GM23338 (cell line): ENCODE measurements around the gene UBAC2. TPM values are rescaled to one million over a fixed set of nuclear protein-coding genes. Genes with fewer than 3 reads are reported as not detected.
A peak's percentile ranks its signal among the peaks of the same experiment; 100 is the strongest.

Experiments
- ATAC-seq: fragments of 200-7000 bp; cut with Tn5 transposase; 3 replicates; pipeline ENCODE4 v1.9.1; 2020
- DNase-seq: peaks from one replicate; pipeline ENCODE4 v3.0.0-alpha.2; 2015; ENCODE audit warnings: low spot score
- H2AFZ ChIP-seq: fragments of 200-600 bp; sonication (generic); 2 replicates; pipeline ENCODE4 v1.8.0; 2016; ENCODE audit warnings: antibody characterized with exemption, mild to moderate bottlenecking, moderate library complexity
- H3F3A ChIP-seq: fragments of 200-600 bp; sonication (generic); replicated peaks from 2 replicates; pipeline ENCODE4 v1.8.0; 2017; ENCODE audit warnings: antibody characterized with exemption, mixed run types, low read depth
- H3K27ac ChIP-seq: fragments of 200-600 bp; sonication (generic); 2 replicates; pipeline ENCODE4 v1.6.1; 2016; ENCODE audit warnings: low read depth
- H3K27me3 ChIP-seq: fragments of 200-600 bp; sonication (generic); 2 replicates; pipeline ENCODE4 v1.8.0; 2016; ENCODE audit warnings: mild to moderate bottlenecking, mixed run types, moderate library complexity; ENCODE audit not compliant: insufficient read depth
- H3K36me3 ChIP-seq: fragments of 200-600 bp; sonication (generic); 2 replicates; pipeline ENCODE4 v1.8.0; 2016; ENCODE audit warnings: mild to moderate bottlenecking; ENCODE audit not compliant: insufficient read depth
- H3K4me1 ChIP-seq: fragments of 200-600 bp; sonication (generic); 2 replicates; pipeline ENCODE4 v1.8.0; 2016; ENCODE audit warnings: mild to moderate bottlenecking, moderate library complexity; ENCODE audit not compliant: insufficient read depth
- H3K4me2 ChIP-seq: fragments of 200-600 bp; sonication (generic); 2 replicates; pipeline ENCODE4 v1.7.1; 2017; ENCODE audit warnings: mixed run types
- H3K4me3 ChIP-seq: fragments of 200-600 bp; sonication (generic); 2 replicates; pipeline ENCODE4 v1.6.1; 2016; ENCODE audit warnings: mixed run types
- H3K79me2 ChIP-seq: fragments of 200-600 bp; sonication (generic); replicated peaks from 2 replicates; pipeline ENCODE4 v1.8.0; 2017; ENCODE audit warnings: mild to moderate bottlenecking; ENCODE audit not compliant: insufficient read depth
- H3K9me2 ChIP-seq: fragments of 200-600 bp; sonication (generic); 2 replicates; pipeline ENCODE4 v1.8.0; 2017; ENCODE audit not compliant: insufficient read depth
- H4K20me1 ChIP-seq: fragments of 200-600 bp; sonication (generic); replicated peaks from 2 replicates; pipeline ENCODE4 v1.8.0; 2017; ENCODE audit warnings: mild to moderate bottlenecking; ENCODE audit not compliant: insufficient read depth
- H3K27ac Mint-ChIP-seq: 2 replicates; pipeline ENCODE4 v1.8.0; 2020; ENCODE audit warnings: inconsistent platforms, mild to moderate bottlenecking, moderate library complexity, mixed read lengths
- H3K27me3 Mint-ChIP-seq: 3 replicates; pipeline ENCODE4 v1.8.0; 2022; ENCODE audit warnings: low read depth, mild to moderate bottlenecking, moderate library complexity, mixed read lengths, inconsistent platforms; ENCODE audit not compliant: insufficient read depth, poor library complexity
- H3K36me3 Mint-ChIP-seq: 3 replicates; pipeline ENCODE4 v1.8.0; 2021; ENCODE audit warnings: low read depth, mild to moderate bottlenecking, inconsistent platforms, moderate library complexity, mixed read lengths
- H3K4me1 Mint-ChIP-seq: 3 replicates; pipeline ENCODE4 v1.8.0; 2020; ENCODE audit warnings: mild to moderate bottlenecking, inconsistent platforms, mixed read lengths
- H3K4me3 Mint-ChIP-seq: 3 replicates; pipeline ENCODE4 v1.8.0; 2021; ENCODE audit warnings: moderate library complexity, mild to moderate bottlenecking, inconsistent platforms, mixed read lengths
- H3K9me3 Mint-ChIP-seq: 3 replicates; pipeline ENCODE4 v1.8.0; 2020; ENCODE audit warnings: moderate library complexity, mild to moderate bottlenecking, inconsistent platforms, mixed read lengths
- CREB1 ChIP-seq: fragments of 250-450 bp; sonication (Bioruptor Pico); IDR thresholded peaks from 2 replicates; pipeline ENCODE4 v1.5.0; 2020; ENCODE audit warnings: low read depth, mild to moderate bottlenecking, moderate library complexity
- EZH2 ChIP-seq: fragments of 200-600 bp; sonication (generic); IDR thresholded peaks from one replicate; pipeline ENCODE4 v1.8.0; 2017; ENCODE audit warnings: antibody characterized with exemption, mild to moderate bottlenecking, low read depth; ENCODE audit not compliant: unreplicated experiment
- EZH2phosphoT487 ChIP-seq: fragments of 200-600 bp; sonication (generic); IDR thresholded peaks from one replicate; pipeline ENCODE4 v1.8.1; 2018; ENCODE audit warnings: antibody characterized with exemption; ENCODE audit not compliant: unreplicated experiment
- JUNB ChIP-seq: IDR thresholded peaks from one replicate; pipeline ENCODE4 v1.6.1; 2016; ENCODE audit warnings: antibody characterized with exemption; ENCODE audit not compliant: unreplicated experiment
- NANOG ChIP-seq: IDR thresholded peaks from 2 replicates; pipeline ENCODE4 v1.6.1; 2016; ENCODE audit warnings: antibody characterized with exemption, borderline replicate concordance
- POLR2AphosphoS5 ChIP-seq: IDR thresholded peaks from 2 replicates; pipeline ENCODE4 v1.6.1; 2016; ENCODE audit warnings: antibody characterized with exemption, low read depth
- STAT1 ChIP-seq: IDR thresholded peaks from one replicate; pipeline ENCODE4 v1.6.1; 2016; ENCODE audit warnings: antibody characterized with exemption; ENCODE audit not compliant: unreplicated experiment
- ZNF114 ChIP-seq: fragments of 250-450 bp; sonication (Bioruptor Pico); IDR thresholded peaks from 2 replicates; pipeline ENCODE4 v1.5.0; 2020; ENCODE audit warnings: mild to moderate bottlenecking, moderate library complexity
- polyA plus RNA-seq: library from polyadenylated mRNA; unstranded; fragments of >200 nt; fragmentation: Nextera tagmentation; extraction: Ambion mirVana; gene quantifications from 2 replicates; pipeline ENCODE4 v1.2.1, GENCODE V29; 2016
- total RNA-seq: library from RNA; depleted of rRNA; stranded (reverse); fragments of >200 nt; shearing (Covaris generic); gene quantifications from 2 replicates; pipeline ENCODE4 v1.2.3, GENCODE V29; 2014
- TF ChIP-seq, protein P1 (sequence below): IDR thresholded peaks from one replicate; pipeline ENCODE4 v1.6.1; 2018; ENCODE audit warnings: antibody characterized with exemption; ENCODE audit not compliant: unreplicated experiment
- TF ChIP-seq, protein P2 (sequence below), 2 experiments: fragments of 200-600 bp in 1 of 2; sonication (generic) in 1 of 2; conservative IDR thresholded peaks; 2 replicates each; pipeline versions ENCODE4 v1.5.1 to v1.6.1; 2016 to 2017; ENCODE audit warnings: antibody characterized with exemption in 2 of 2, low read depth in 2 of 2, mild to moderate bottlenecking in 2 of 2, moderate library complexity in 1 of 2
- TF ChIP-seq, protein P3 (sequence below): fragments of 250-450 bp; sonication (Bioruptor Pico); IDR thresholded peaks from 2 replicates; pipeline ENCODE4 v1.5.0; 2020; ENCODE audit warnings: mild to moderate bottlenecking, moderate library complexity

Gene UBAC2
- total and polyA plus RNA-seq, 2 experiments from 2014 or later: 37.9 to 76.9 TPM

DNA sequence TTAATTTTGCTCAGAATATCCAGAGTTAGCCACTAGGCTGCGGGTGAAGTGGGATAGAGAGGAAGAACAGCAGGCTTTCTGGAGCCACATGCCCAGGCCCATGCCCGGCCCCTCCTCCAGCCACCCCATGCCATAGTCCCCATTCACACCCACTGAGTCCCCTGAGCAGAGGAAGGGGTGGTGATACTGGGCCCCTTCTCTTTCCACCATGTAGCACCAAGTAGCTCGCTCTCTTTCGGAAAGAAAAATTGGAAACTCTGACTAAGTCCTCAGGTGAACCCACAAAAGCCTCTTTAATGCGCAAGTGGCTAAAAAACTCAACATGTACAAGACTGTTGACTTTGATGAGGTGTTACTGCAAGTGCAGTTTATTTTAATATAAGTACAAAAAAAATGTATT is 183.3 kb downstream of the UBAC2 start:
- Histone ChIP-seq H3K4me1 (peaks cover 7% of the 10 kb centered on the region), H3F3A (0 out of 2 replicates have a peak, but pooled peaks cover 5% of the 10 kb centered on the region), H3K4me3 (no peak overlapping the region), H3K36me3 (0 out of 2 replicates have a peak, but pooled peaks cover 3% of the 10 kb centered on the region), H3K4me2 (no peak overlapping the region), H3K79me2 (no peaks in the 10 kb centered on the region), H3K27me3 (no peaks in the 10 kb centered on the region), H3K9me2 (no peaks in the 10 kb centered on the region), H2AFZ (no peak overlapping the region), H4K20me1 (no peaks in the 10 kb centered on the region), H3K27ac (no peak overlapping the region)
- peaks cover 17% of the 10 kb centered on the region for H3K27me3 Mint-ChIP-seq
- DNase-seq: no peak
- peaks cover 44% of the 10 kb centered on the region for H3K4me1 Mint-ChIP-seq
- no peak overlapping the region for H3K4me3 Mint-ChIP-seq
- H3K9me3 Mint-ChIP-seq: no peaks in the 10 kb centered on the region; the same call in 2 of the 3 replicates
- peaks cover 12% of the 10 kb centered on the region for H3K36me3 Mint-ChIP-seq
- peak; percentile 8; the same call in 1 of the 3 replicates for ATAC-seq
- no peak for TF ChIP-seq CREB1 (CRISPR knock-in tag)
- no peak for TF ChIP-seq POLR2AphosphoS5
- TF ChIP-seq ZNF114 (CRISPR knock-in tag): no peak
- 0 out of 2 replicates have a peak overlapping the region, but pooled peaks have one; percentile 74 for H3K27ac Mint-ChIP-seq

DNA sequence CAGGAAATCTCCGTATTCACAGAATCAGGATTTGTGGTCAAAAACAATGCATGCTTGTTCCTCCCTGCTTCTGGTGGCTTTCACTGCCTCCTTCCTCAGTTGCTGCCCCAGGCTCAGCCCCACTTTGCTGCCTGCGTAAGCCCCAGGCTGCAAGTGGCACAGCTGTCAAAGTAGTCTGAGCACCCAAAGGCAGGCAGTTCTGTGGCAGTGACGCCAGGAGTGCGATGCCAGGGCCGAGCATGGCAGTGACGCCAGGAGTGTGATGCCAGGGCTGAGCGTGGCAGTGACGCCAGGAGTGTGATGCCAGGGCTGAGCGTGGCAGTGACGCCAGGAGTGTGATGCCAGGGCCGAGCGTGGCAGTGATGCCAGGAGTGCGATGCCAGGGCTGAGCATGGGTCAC is 183.8 kb downstream of the UBAC2 start:
- Mint-ChIP-seq H3K4me1 (peaks cover 39% of the 10 kb centered on the region), H3K27me3 (peaks cover 17% of the 10 kb centered on the region), H3K36me3 (peaks cover 12% of the 10 kb centered on the region), H3K27ac (no peak overlapping the region), H3K9me3 (no peaks in the 10 kb centered on the region; the same call in 2 of the 3 replicates), H3K4me3 (no peak overlapping the region)
- ATAC-seq (no peak), DNase-seq (no peak)
- Histone ChIP-seq H3K27ac (no peak overlapping the region), H3F3A (0 out of 2 replicates have a peak, but pooled peaks cover 5% of the 10 kb centered on the region), H3K27me3 (no peaks in the 10 kb centered on the region), H3K4me3 (no peak overlapping the region), H3K4me2 (no peak overlapping the region), H3K79me2 (no peaks in the 10 kb centered on the region), H4K20me1 (no peaks in the 10 kb centered on the region), H3K4me1 (peaks cover 3% of the 10 kb centered on the region), H3K9me2 (no peaks in the 10 kb centered on the region), H3K36me3 (0 out of 2 replicates have a peak, but pooled peaks cover 3% of the 10 kb centered on the region), H2AFZ (no peak overlapping the region)
- TF ChIP-seq EZH2phosphoT487 (no peak), EZH2 (no peak), CREB1 (CRISPR knock-in tag) (no peak), JUNB (no peak), NANOG (no peak), ZNF114 (CRISPR knock-in tag) (no peak), STAT1 (no peak)
- TF ChIP-seq, protein P1, sequence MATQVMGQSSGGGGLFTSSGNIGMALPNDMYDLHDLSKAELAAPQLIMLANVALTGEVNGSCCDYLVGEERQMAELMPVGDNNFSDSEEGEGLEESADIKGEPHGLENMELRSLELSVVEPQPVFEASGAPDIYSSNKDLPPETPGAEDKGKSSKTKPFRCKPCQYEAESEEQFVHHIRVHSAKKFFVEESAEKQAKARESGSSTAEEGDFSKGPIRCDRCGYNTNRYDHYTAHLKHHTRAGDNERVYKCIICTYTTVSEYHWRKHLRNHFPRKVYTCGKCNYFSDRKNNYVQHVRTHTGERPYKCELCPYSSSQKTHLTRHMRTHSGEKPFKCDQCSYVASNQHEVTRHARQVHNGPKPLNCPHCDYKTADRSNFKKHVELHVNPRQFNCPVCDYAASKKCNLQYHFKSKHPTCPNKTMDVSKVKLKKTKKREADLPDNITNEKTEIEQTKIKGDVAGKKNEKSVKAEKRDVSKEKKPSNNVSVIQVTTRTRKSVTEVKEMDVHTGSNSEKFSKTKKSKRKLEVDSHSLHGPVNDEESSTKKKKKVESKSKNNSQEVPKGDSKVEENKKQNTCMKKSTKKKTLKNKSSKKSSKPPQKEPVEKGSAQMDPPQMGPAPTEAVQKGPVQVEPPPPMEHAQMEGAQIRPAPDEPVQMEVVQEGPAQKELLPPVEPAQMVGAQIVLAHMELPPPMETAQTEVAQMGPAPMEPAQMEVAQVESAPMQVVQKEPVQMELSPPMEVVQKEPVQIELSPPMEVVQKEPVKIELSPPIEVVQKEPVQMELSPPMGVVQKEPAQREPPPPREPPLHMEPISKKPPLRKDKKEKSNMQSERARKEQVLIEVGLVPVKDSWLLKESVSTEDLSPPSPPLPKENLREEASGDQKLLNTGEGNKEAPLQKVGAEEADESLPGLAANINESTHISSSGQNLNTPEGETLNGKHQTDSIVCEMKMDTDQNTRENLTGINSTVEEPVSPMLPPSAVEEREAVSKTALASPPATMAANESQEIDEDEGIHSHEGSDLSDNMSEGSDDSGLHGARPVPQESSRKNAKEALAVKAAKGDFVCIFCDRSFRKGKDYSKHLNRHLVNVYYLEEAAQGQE: no peak
- TF ChIP-seq, protein P2, sequence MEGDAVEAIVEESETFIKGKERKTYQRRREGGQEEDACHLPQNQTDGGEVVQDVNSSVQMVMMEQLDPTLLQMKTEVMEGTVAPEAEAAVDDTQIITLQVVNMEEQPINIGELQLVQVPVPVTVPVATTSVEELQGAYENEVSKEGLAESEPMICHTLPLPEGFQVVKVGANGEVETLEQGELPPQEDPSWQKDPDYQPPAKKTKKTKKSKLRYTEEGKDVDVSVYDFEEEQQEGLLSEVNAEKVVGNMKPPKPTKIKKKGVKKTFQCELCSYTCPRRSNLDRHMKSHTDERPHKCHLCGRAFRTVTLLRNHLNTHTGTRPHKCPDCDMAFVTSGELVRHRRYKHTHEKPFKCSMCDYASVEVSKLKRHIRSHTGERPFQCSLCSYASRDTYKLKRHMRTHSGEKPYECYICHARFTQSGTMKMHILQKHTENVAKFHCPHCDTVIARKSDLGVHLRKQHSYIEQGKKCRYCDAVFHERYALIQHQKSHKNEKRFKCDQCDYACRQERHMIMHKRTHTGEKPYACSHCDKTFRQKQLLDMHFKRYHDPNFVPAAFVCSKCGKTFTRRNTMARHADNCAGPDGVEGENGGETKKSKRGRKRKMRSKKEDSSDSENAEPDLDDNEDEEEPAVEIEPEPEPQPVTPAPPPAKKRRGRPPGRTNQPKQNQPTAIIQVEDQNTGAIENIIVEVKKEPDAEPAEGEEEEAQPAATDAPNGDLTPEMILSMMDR (conservative IDR thresholded peaks at IDR 0.05; ENCODE audit: low read depth in 2 of 2): no peak
- TF ChIP-seq, protein P3, sequence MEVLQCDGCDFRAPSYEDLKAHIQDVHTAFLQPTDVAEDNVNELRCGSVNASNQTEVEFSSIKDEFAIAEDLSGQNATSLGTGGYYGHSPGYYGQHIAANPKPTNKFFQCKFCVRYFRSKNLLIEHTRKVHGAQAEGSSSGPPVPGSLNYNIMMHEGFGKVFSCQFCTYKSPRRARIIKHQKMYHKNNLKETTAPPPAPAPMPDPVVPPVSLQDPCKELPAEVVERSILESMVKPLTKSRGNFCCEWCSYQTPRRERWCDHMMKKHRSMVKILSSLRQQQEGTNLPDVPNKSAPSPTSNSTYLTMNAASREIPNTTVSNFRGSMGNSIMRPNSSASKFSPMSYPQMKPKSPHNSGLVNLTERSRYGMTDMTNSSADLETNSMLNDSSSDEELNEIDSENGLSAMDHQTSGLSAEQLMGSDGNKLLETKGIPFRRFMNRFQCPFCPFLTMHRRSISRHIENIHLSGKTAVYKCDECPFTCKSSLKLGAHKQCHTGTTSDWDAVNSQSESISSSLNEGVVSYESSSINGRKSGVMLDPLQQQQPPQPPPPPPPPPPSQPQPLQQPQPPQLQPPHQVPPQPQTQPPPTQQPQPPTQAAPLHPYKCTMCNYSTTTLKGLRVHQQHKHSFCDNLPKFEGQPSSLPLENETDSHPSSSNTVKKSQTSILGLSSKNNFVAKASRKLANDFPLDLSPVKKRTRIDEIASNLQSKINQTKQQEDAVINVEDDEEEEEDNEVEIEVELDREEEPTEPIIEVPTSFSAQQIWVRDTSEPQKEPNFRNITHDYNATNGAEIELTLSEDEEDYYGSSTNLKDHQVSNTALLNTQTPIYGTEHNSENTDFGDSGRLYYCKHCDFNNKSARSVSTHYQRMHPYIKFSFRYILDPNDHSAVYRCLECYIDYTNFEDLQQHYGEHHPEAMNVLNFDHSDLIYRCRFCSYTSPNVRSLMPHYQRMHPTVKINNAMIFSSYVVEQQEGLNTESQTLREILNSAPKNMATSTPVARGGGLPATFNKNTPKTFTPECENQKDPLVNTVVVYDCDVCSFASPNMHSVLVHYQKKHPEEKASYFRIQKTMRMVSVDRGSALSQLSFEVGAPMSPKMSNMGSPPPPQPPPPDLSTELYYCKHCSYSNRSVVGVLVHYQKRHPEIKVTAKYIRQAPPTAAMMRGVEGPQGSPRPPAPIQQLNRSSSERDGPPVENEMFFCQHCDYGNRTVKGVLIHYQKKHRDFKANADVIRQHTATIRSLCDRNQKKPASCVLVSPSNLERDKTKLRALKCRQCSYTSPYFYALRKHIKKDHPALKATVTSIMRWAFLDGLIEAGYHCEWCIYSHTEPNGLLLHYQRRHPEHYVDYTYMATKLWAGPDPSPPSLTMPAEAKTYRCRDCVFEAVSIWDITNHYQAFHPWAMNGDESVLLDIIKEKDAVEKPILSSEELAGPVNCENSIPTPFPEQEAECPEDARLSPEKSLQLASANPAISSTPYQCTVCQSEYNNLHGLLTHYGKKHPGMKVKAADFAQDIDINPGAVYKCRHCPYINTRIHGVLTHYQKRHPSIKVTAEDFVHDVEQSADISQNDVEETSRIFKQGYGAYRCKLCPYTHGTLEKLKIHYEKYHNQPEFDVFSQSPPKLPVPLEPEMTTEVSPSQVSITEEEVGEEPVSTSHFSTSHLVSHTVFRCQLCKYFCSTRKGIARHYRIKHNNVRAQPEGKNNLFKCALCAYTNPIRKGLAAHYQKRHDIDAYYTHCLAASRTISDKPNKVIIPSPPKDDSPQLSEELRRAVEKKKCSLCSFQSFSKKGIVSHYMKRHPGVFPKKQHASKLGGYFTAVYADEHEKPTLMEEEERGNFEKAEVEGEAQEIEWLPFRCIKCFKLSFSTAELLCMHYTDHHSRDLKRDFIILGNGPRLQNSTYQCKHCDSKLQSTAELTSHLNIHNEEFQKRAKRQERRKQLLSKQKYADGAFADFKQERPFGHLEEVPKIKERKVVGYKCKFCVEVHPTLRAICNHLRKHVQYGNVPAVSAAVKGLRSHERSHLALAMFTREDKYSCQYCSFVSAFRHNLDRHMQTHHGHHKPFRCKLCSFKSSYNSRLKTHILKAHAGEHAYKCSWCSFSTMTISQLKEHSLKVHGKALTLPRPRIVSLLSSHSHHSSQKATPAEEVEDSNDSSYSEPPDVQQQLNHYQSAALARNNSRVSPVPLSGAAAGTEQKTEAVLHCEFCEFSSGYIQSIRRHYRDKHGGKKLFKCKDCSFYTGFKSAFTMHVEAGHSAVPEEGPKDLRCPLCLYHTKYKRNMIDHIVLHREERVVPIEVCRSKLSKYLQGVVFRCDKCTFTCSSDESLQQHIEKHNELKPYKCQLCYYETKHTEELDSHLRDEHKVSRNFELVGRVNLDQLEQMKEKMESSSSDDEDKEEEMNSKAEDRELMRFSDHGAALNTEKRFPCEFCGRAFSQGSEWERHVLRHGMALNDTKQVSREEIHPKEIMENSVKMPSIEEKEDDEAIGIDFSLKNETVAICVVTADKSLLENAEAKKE: no peak
